ENCODE measurements around the gene SLX4IP. TPM values are rescaled to one million over a fixed set of nuclear protein-coding genes. Genes with fewer than 3 reads are reported as not detected.

SLX4IP gene
- total RNA-seq, 1 donor: 4.0 TPM

- no peak overlapping the region for H3K4me2 ChIP-seq (ENCODE audit: insufficient read depth, low read length)
- no peak for DNase-seq (ENCODE audit: insufficient read length, low spot score, missing footprints)
- peaks cover 8% of the 10 kb centered on the region for H3K4me1 ChIP-seq (ENCODE audit: insufficient read depth, low read length)
- H3K27ac ChIP-seq (ENCODE audit: low read depth, low read length): no peak overlapping the region
- no peak for TF ChIP-seq CTCF (IDR thresholded peaks at IDR 0.05; ENCODE audit: extremely low read depth, low read depth, low read length)
- no peaks in the 10 kb centered on the region for H3K27me3 ChIP-seq (ENCODE audit: insufficient read depth, low read length)
- no peaks in the 10 kb centered on the region for H4K20me1 ChIP-seq (ENCODE audit: insufficient read depth, low read length)
- no peak overlapping the region for H2AFZ ChIP-seq (ENCODE audit: low read length)
- no peaks in the 10 kb centered on the region for H3K9me3 ChIP-seq (ENCODE audit: low read depth, low read length)
- no peaks in the 10 kb centered on the region for H3K79me2 ChIP-seq (ENCODE audit: insufficient read depth, low read length)
- H3K4me3 ChIP-seq (ENCODE audit: insufficient read depth, low read length): no peak overlapping the region
- H3K36me3 ChIP-seq (ENCODE audit: insufficient read depth, low read length): no peaks in the 10 kb centered on the region
These were observed 97.3 kb downstream of the SLX4IP start for GRCh38 chr20:10532361-10532760.

GRCh38 chr20:10536531-10536930 lies 101.4 kb downstream of the SLX4IP start:
- Histone ChIP-seq H3K27ac (ENCODE audit: low read depth, low read length) (peak overlapping the region; percentile 34), H3K4me1 (ENCODE audit: insufficient read depth, low read length) (peaks cover 34% of the 10 kb centered on the region), H3K27me3 (ENCODE audit: insufficient read depth, low read length) (no peaks in the 10 kb centered on the region), H2AFZ (ENCODE audit: low read length) (peak overlapping the region; percentile 27), H3K9me3 (ENCODE audit: low read depth, low read length) (no peaks in the 10 kb centered on the region), H3K36me3 (ENCODE audit: insufficient read depth, low read length) (no peaks in the 10 kb centered on the region), H3K4me2 (ENCODE audit: insufficient read depth, low read length) (peak overlapping the region; percentile 62), H4K20me1 (ENCODE audit: insufficient read depth, low read length) (no peaks in the 10 kb centered on the region), H3K4me3 (ENCODE audit: insufficient read depth, low read length) (no peak overlapping the region), H3K79me2 (ENCODE audit: insufficient read depth, low read length) (no peaks in the 10 kb centered on the region)
- no peak for DNase-seq (ENCODE audit: insufficient read length, low spot score, missing footprints)
- peak; percentile 39 for TF ChIP-seq CTCF (IDR thresholded peaks at IDR 0.05; ENCODE audit: extremely low read depth, low read depth, low read length)

- Histone ChIP-seq H3K27me3 (ENCODE audit: insufficient read depth, low read length) (no peaks in the 10 kb centered on the region), H3K4me2 (ENCODE audit: insufficient read depth, low read length) (peak overlapping the region; percentile 38), H4K20me1 (ENCODE audit: insufficient read depth, low read length) (no peaks in the 10 kb centered on the region), H3K4me1 (ENCODE audit: insufficient read depth, low read length) (peaks cover 37% of the 10 kb centered on the region), H3K36me3 (ENCODE audit: insufficient read depth, low read length) (no peaks in the 10 kb centered on the region), H3K79me2 (ENCODE audit: insufficient read depth, low read length) (no peaks in the 10 kb centered on the region), H2AFZ (ENCODE audit: low read length) (peak overlapping the region; percentile 42), H3K4me3 (ENCODE audit: insufficient read depth, low read length) (no peak overlapping the region), H3K27ac (ENCODE audit: low read depth, low read length) (peak overlapping the region; percentile 54), H3K9me3 (ENCODE audit: low read depth, low read length) (no peaks in the 10 kb centered on the region)
- no peak for TF ChIP-seq CTCF (IDR thresholded peaks at IDR 0.05; ENCODE audit: extremely low read depth, low read depth, low read length)
- no peak for DNase-seq (ENCODE audit: insufficient read length, low spot score, missing footprints)
These were observed 102.9 kb downstream of the SLX4IP start for GRCh38 chr20:10537850-10538480.

- H2AFZ ChIP-seq (ENCODE audit: low read length): no peak overlapping the region
- no peaks in the 10 kb centered on the region for H3K9me3 ChIP-seq (ENCODE audit: low read depth, low read length)
- H3K4me2 ChIP-seq (ENCODE audit: insufficient read depth, low read length): no peak overlapping the region
- peaks cover 37% of the 10 kb centered on the region for H3K4me1 ChIP-seq (ENCODE audit: insufficient read depth, low read length)
- no peak for TF ChIP-seq CTCF (IDR thresholded peaks at IDR 0.05; ENCODE audit: extremely low read depth, low read depth, low read length)
- no peaks in the 10 kb centered on the region for H3K36me3 ChIP-seq (ENCODE audit: insufficient read depth, low read length)
- no peaks in the 10 kb centered on the region for H4K20me1 ChIP-seq (ENCODE audit: insufficient read depth, low read length)
- no peaks in the 10 kb centered on the region for H3K27me3 ChIP-seq (ENCODE audit: insufficient read depth, low read length)
- no peaks in the 10 kb centered on the region for H3K79me2 ChIP-seq (ENCODE audit: insufficient read depth, low read length)
- H3K27ac ChIP-seq (ENCODE audit: low read depth, low read length): no peak overlapping the region
- DNase-seq (ENCODE audit: insufficient read length, low spot score, missing footprints): no peak
- H3K4me3 ChIP-seq (ENCODE audit: insufficient read depth, low read length): no peak overlapping the region
These were observed 103.7 kb downstream of the SLX4IP start for GRCh38 chr20:10538768-10539167.
